Activated naive CD8-positive, alpha-beta T cell treated with anti-CD3 and anti-CD28 coated beads, Interleukin-2, amount 10 ng/mL, durations not matched to agents 7 days and 5 days (primary cell): ENCODE data around the gene ENSA. TPM values are rescaled to one million over a fixed set of nuclear protein-coding genes. Genes with fewer than 3 reads are reported as not detected.
"Not testable (repeated sequence)": the region's sequence is repeated elsewhere in the genome, so short reads cannot be mapped to it uniquely, and the experiment has no call there.

Experiments
- ATAC-seq: fragments of 150-1000 bp; cut with Tn5 transposase; one replicate; pipeline ENCODE4 v1.10.0; 2021; ENCODE audit warnings: low read depth, moderate library complexity
- POLR2A ChIA-PET: fragments of 350-600 bp; sonication (Branson Sonifier 250); formaldehyde crosslinking; loops from one replicate; lab custom pipeline; 2021; ENCODE audit warnings: antibody characterized with exemption; lab: Charles Lee
- DNase-seq: peaks from one replicate; pipeline ENCODE4 v3.0.0; 2021
- H3K27ac Mint-ChIP-seq: one replicate; pipeline ENCODE4 v1.8.0; 2022; ENCODE audit warnings: mild to moderate bottlenecking, mixed read lengths
- H3K27me3 Mint-ChIP-seq: one replicate; pipeline ENCODE4 v1.8.0; 2022; ENCODE audit warnings: mild to moderate bottlenecking, moderate library complexity, mixed read lengths
- H3K36me3 Mint-ChIP-seq: one replicate; pipeline ENCODE4 v1.8.0; 2021; ENCODE audit warnings: mild to moderate bottlenecking, mixed read lengths
- H3K4me1 Mint-ChIP-seq: one replicate; pipeline ENCODE4 v1.8.0; 2021; ENCODE audit warnings: mixed read lengths
- H3K4me3 Mint-ChIP-seq: one replicate; pipeline ENCODE4 v1.8.0; 2022; ENCODE audit warnings: mild to moderate bottlenecking, moderate library complexity, mixed read lengths
- H3K9me3 Mint-ChIP-seq: one replicate; pipeline ENCODE4 v1.8.0; 2021; ENCODE audit warnings: mixed read lengths
- total RNA-seq, 2 experiments: library from RNA; stranded (reverse); gene quantifications; one replicate each; pipeline ENCODE4 v1.2.3, GENCODE V29; 2021

ENSA gene
- total RNA-seq, 2 experiments from 2014 or later = 161 to 172 TPM

DNA sequence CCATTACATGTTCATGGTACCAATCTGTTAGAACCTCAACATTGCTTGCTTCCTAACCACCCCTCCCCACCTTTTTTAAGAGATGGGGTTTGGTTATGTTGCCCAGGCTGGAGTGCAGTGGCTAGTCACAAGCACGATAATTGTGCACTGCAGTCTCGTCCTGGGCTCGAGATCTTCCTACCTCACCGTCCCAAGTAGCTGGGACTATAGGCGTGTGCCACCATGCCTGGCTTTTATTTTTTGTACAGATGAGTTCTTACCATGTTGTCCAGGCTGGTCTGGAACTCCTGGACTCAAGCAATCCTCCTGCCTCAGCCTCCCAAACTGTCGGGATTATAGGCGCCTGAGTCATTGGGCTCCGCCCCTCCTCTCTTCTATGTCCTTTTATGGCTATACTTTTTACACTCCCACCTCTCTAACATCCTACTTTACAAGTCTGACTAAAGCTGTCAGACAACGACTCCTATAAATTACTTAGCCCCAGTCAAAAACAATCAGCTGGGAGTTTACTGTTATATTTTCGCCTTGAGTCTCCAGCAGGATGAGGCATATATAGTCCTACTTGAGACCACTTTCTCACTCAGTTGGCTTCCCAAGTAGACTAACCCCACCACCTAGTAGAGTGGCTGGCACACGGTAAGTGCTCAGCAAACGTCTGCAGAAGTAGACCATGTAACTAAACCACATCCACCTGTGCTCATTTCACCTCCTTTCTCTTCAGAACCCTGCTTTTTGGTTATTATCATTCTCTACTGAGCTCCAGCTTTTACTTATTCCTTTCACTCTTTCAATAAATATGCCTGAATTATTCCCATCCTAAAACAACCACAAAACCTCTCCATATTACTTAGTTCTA lies 13.8 kb downstream of the ENSA start:
- Mint-ChIP-seq H3K36me3 (peaks cover 28% of the 10 kb centered on the region), H3K4me1 (peaks cover 49% of the 10 kb centered on the region), H3K4me3 (peak overlapping the region; percentile 56), H3K9me3 (no peaks in the 10 kb centered on the region), H3K27me3 (no peaks in the 10 kb centered on the region), H3K27ac (peak overlapping the region; percentile 84)
- POLR2A ChIA-PET = interaction anchor here (0.6 to 9.7 kb wide), 7 partner anchors 13 to 99 kb away, joined by 3 to 98 read pairs (median 23); partner anchors contain the start of genes ENSA and MCL1
- no peak for DNase-seq
- peak; percentile 47 for ATAC-seq

DNA sequence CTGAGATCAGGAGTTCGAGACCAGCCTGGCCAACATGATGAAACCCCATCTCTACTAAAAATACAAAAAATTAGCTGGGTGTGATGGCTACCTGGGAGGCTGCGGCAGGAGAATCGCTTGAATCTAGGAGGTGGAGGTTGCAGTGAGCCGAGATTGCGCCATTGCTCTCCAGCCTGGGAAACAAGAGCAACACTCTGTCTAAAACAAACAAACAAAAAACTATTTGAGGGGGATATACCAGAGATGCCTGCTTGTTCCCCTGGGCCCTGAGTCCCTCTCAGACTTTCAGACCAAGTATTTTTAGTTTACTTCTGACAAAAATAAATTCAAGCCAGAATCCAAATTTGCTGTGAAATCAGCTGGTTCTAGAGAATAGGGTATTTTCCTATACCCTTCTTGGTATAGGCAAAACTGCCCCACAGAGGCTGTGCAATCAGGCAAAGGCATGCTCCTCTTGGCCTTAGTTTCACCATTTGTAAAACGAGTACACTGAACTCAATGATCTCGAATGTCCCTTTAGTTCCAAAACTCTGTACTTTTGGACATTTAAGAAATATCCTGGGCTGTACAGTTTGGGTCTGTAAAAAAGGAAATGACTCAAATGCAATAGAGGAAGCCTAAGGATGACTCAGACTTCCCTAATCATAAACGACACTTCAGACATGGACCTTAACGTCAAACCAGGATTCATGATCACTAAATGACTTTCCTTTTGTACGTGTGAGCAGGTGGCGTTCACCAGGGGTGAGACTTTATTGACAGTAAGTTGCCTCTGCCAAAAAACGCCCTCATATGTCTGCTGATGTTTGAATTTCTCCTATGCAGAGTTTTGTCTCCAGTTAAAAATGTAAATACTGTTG lies 16.1 kb downstream of the ENSA start:
- POLR2A ChIA-PET = interaction anchor here (4.2 to 9.7 kb wide), 4 partner anchors 15 to 51 kb away, joined by 23 to 98 read pairs (median 40); partner anchors contain the start of genes ENSA and MCL1
- DNase-seq (no peak), ATAC-seq (peak; percentile 48)
- Mint-ChIP-seq H3K4me1 (peaks cover 49% of the 10 kb centered on the region), H3K9me3 (no peaks in the 10 kb centered on the region), H3K4me3 (peak overlapping the region; percentile 55), H3K27me3 (no peaks in the 10 kb centered on the region), H3K27ac (peak overlapping the region; percentile 83), H3K36me3 (peaks cover 18% of the 10 kb centered on the region)

DNA sequence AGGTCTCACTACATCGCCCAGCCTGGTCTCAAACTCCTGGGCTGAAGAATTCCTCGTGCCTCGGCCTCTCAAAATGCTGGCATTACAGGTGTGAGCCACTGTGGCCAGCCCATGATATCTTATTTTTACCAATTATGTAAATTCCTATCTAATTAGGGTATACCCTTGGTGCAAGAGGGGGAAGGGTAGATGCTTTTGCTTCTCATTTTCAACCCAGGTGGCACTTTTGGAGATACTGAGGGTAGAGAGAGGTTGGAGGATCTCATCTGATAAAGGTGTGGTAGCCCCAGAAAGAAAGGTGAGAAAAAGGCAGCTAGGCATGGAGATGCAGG lies 17.4 kb downstream of the ENSA start:
- Mint-ChIP-seq H3K4me1 (peaks cover 48% of the 10 kb centered on the region), H3K27ac (peak overlapping the region; percentile 88), H3K4me3 (peak overlapping the region; percentile 55), H3K36me3 (peaks cover 16% of the 10 kb centered on the region), H3K27me3 (no peaks in the 10 kb centered on the region), H3K9me3 (no peaks in the 10 kb centered on the region)
- ATAC-seq (no peak), DNase-seq (no peak)
- POLR2A ChIA-PET = interaction anchor here (0.7 to 9.7 kb wide), 4 partner anchors 33 to 50 kb away, joined by 5 to 98 read pairs (median 26); partner anchors contain the start of gene MCL1

DNA sequence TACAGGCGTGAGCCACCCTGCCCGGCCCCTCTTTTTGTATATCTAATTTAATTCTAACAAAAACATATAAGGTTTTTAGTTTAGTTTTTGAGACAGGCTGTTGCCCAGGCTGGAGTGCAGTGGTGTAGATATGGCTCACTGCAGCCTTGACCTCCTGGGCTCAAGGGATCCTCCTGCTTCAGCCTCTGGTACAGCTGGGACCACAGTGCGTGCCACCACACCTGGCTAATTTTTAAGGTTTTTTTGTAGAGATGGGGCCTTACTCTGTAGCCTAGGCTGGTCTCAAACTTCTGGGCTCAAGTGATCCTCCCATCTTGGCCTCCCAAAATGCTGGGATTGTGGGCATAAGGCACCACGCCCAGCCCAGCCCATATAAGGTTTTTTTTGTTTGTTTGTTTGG lies 18.8 kb downstream of the ENSA start:
- Mint-ChIP-seq H3K4me1 (peaks cover 38% of the 10 kb centered on the region), H3K27ac (peak overlapping the region; percentile 88), H3K4me3 (no peak overlapping the region), H3K36me3 (peaks cover 9% of the 10 kb centered on the region), H3K9me3 (no peaks in the 10 kb centered on the region), H3K27me3 (no peaks in the 10 kb centered on the region)
- POLR2A ChIA-PET = interaction anchor here (1.1 to 9.7 kb wide), 3 partner anchors 19 to 48 kb away, joined by 4 to 98 read pairs (median 5); partner anchors contain the start of genes ENSA and MCL1
- ATAC-seq (no peak), DNase-seq (no peak)

DNA sequence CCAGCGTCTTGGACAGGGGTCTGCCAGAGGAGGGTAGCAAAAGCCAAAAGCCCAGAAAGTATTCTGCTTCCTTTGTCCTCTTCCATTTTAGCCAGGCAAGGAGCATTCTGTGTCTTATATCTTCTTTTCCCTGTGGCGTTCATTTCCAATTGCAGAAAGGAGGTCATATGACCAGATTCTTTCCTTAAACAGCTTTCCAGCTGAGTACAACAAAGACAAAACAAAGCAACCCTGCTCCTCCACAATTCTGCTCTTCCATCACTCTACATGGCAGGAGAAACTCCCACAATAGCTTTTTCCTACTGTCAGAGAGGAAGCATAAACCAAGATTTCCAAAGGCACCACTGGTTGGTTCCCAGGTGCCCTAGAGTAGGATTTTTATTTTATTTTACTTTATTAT lies 19.7 kb downstream of the ENSA start:
- H3K4me1 Mint-ChIP-seq = peaks cover 31% of the 10 kb centered on the region
- no peaks in the 10 kb centered on the region for H3K27me3 Mint-ChIP-seq
- peaks cover 3% of the 10 kb centered on the region for H3K36me3 Mint-ChIP-seq
- ATAC-seq (no peak), DNase-seq (no peak)
- no peaks in the 10 kb centered on the region for H3K9me3 Mint-ChIP-seq
- H3K27ac Mint-ChIP-seq = no peak overlapping the region
- H3K4me3 Mint-ChIP-seq = no peak overlapping the region
- POLR2A ChIA-PET = interaction anchor here (1.7 to 9.7 kb wide), 2 partner anchors 20 to 31 kb away, joined by 5 to 98 read pairs; partner anchors contain the start of genes ENSA and MCL1

DNA sequence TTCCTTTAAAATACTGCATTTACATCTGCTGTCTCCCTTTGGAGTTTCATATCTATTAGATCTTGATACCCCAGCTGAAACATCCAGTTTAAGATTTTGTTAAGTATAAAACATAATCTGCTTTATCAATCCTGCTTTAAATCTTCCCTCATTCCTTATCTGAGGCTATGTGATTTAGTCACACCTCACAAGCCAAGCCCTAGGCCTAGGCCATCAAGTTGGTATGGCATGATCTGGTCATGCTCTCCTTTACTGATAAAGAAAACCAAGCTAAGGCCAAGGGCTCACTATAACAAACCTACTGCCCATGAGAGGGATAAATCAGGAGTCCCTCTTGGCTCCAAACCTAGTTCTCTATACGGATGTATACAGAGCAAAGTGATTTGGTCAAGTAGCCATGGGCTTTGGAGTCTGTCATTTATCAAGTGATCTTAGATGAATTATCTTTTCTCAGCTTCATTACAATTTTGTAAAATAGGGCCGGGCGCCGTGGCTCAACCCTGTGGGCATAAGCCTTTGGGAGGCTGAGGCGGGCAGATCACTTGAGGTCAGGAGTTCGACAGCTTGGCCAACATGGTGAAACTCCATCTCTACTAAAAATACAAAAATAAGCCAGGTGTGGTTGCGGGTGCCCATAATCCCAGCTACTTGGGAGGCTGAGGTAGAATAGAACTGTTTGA lies 22.8 kb downstream of the ENSA start:
- no peak overlapping the region for H3K4me3 Mint-ChIP-seq
- H3K27me3 Mint-ChIP-seq = no peaks in the 10 kb centered on the region
- POLR2A ChIA-PET = interaction anchor here (3.3 kb wide), 1 partner anchor 27 kb away, joined by 15 read pairs; the partner anchor contains the start of gene MCL1
- ATAC-seq (no peak), DNase-seq (no peak)
- H3K27ac Mint-ChIP-seq = peak overlapping the region; percentile 15
- H3K36me3 Mint-ChIP-seq = peaks cover 3% of the 10 kb centered on the region
- H3K4me1 Mint-ChIP-seq = peaks cover 12% of the 10 kb centered on the region
- H3K9me3 Mint-ChIP-seq = no peaks in the 10 kb centered on the region

DNA sequence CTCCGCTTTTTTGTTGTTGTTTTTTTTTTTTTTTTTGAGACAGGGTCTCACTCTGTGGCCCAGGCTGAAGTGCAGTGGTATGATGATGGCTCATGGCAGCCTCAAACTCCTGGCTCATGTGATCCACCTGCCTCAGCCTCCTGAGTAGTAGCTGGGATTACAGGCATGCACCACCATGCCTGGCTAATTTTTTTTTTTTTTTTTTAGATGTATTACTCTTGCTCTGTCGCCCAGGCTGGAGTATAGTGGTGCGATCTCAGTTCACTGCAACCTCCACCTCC lies 24.0 kb downstream of the ENSA start:
- ATAC-seq = not testable (repeated sequence)
- POLR2A ChIA-PET = interaction anchor here (1.5 to 3.3 kb wide), 2 partner anchors 26 to 41 kb away, joined by 3 to 15 read pairs; partner anchors contain the start of gene MCL1

DNA sequence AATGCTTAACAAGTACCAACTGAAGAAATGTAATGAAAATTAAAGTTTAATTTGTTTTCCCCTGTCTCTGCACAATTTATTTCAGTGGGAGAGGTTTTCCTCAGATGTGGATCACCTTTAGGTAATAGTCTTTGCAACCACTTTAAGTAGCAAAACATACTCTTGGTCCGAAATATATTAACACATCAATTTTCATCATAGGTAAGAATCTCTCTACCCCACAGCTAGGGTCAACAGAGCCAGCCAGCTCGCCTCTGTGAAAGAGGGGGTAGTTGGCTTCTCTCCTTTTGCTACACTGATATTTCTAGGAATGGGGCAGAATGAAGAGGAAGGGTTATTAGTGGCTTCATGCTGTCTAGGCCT lies 25.2 kb downstream of the ENSA start:
- POLR2A ChIA-PET = interaction anchor here (0.8 to 3.3 kb wide), 3 partner anchors 11 to 40 kb away, joined by 3 to 15 read pairs (median 3); partner anchors contain the start of gene MCL1
- Mint-ChIP-seq H3K27me3 (no peaks in the 10 kb centered on the region), H3K9me3 (no peaks in the 10 kb centered on the region), H3K4me3 (no peak overlapping the region), H3K36me3 (peaks cover 2% of the 10 kb centered on the region), H3K4me1 (peaks cover 5% of the 10 kb centered on the region), H3K27ac (peak overlapping the region; percentile 4)
- DNase-seq (no peak), ATAC-seq (no peak)

More for the DNA sequence above, 24.0 kb downstream of the ENSA start:
- H3K27ac Mint-ChIP-seq, H3K4me1 Mint-ChIP-seq, H3K36me3 Mint-ChIP-seq, H3K4me3 Mint-ChIP-seq, H3K27me3 Mint-ChIP-seq, H3K9me3 Mint-ChIP-seq, DNase-seq: not testable (repeated sequence)

DNA sequence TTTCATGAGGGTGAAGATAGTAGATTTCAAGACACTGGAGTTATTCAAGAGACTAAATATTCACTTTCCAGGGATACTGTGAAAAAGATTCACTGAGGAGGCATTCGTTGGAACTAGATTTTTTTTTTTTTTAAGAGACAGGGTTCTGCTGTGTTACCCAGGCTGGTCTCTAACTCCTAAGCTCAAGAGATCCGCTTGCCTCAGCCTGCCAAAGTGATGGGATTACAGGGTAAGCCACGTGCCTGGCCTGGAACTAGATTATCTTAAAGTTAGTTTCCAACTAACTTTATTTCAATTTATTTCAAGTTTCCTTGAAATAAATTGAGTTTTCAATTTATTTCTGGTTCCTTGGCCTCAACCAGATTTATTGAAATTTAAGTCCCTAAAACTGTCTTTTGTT lies 25.7 kb downstream of the ENSA start:
- H3K36me3 Mint-ChIP-seq = peaks cover 2% of the 10 kb centered on the region
- H3K4me3 Mint-ChIP-seq = no peak overlapping the region
- peaks cover 5% of the 10 kb centered on the region for H3K4me1 Mint-ChIP-seq
- H3K27me3 Mint-ChIP-seq = no peaks in the 10 kb centered on the region
- H3K27ac Mint-ChIP-seq = no peak overlapping the region
- DNase-seq (no peak), ATAC-seq (no peak)
- POLR2A ChIA-PET = interaction anchor here (0.7 to 3.3 kb wide), 3 partner anchors 10 to 43 kb away, joined by 3 to 15 read pairs (median 3); partner anchors contain the start of gene MCL1
- H3K9me3 Mint-ChIP-seq = no peaks in the 10 kb centered on the region

DNA sequence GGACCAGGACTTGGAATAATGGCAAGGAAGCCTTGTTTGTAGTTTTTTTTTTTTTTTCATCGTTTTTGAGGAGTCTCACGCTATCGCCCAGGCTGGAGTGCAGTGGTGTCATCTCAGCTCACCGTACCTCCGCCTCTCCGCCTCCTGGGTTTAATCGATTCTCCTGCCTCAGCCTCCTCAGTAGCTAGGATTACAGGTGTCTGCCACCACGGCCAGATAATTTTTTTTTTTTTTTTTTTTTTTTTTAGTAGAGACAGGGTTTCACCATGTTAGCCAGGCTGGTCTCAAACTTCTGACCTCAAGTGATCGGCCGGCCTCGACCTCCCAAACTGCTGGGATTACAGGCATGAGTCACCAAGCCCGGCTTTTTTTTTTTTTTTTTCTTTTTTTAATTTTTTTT lies 27.0 kb downstream of the ENSA start:
- H3K27ac Mint-ChIP-seq, ATAC-seq, H3K9me3 Mint-ChIP-seq, DNase-seq, H3K27me3 Mint-ChIP-seq, H3K4me3 Mint-ChIP-seq, H3K4me1 Mint-ChIP-seq, H3K36me3 Mint-ChIP-seq: not testable (repeated sequence)
- POLR2A ChIA-PET = interaction anchor here (0.7 kb wide), 2 partner anchors 27 to 32 kb away, joined by 4 to 6 read pairs; partner anchors contain the start of gene ENSA

DNA sequence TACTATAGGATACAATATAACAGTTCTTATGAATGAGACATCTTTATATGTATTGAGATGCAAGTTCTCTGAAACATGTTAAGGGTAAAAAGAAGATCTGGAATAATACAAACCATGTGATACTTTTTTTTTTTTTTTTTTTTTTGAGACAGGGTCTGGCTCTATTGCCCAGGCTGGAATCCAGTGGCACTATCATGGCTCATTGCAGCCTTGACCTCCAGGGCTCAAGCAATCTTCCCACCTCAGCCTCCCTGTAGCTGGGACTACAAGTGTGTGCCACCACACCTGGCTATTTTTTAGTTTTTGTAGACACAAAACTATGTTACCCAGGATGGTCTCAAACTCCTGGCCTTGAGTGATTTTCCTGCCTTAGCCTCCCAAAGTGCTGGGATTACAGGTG lies 27.9 kb downstream of the ENSA start:
- POLR2A ChIA-PET = interaction anchor here (0.7 kb wide), 1 partner anchor 28 kb away, joined by 4 read pairs; the partner anchor contains the start of gene ENSA
- H3K4me3 Mint-ChIP-seq = no peak overlapping the region
- peaks cover 2% of the 10 kb centered on the region for H3K36me3 Mint-ChIP-seq
- no peaks in the 10 kb centered on the region for H3K9me3 Mint-ChIP-seq
- no peak for DNase-seq
- no peak overlapping the region for H3K27ac Mint-ChIP-seq
- no peaks in the 10 kb centered on the region for H3K27me3 Mint-ChIP-seq
- H3K4me1 Mint-ChIP-seq = peaks cover 8% of the 10 kb centered on the region
- ATAC-seq = no peak

DNA sequence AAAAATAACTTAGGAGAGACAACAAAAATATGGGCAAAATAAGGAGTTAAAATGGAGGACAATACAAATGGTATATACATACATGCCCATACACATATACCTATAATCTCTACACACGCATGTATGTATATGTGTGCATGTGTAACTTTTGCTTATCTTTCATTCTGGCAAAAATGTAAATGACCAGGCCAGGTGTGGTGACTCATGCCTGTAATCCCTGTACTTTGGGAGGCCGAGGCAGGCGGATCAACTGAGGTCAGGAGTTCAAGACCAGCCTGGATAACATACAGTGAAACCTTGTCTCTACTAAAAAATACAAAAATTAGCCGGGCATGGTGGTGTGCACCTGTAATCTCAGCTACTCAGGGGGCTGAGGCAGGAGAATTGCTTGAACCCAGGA lies 31.1 kb downstream of the ENSA start:
- H3K27me3 Mint-ChIP-seq, H3K9me3 Mint-ChIP-seq, DNase-seq, H3K36me3 Mint-ChIP-seq, H3K4me1 Mint-ChIP-seq, H3K4me3 Mint-ChIP-seq, H3K27ac Mint-ChIP-seq, ATAC-seq, POLR2A ChIA-PET: not testable (repeated sequence)
